H1 (cell line): ENCODE results near the gene SP7. TPM values are rescaled to one million over a fixed set of nuclear protein-coding genes. Genes with fewer than 3 reads are reported as not detected.

ENCODE experiments used
- CTCF ChIA-PET: fragments of 300-600 bp; sonication (Branson Sonifier 250); formaldehyde crosslinking; loops from one replicate; lab custom pipeline; 2021; ENCODE audit not compliant: partially characterized antibody; lab: Charles Lee
- POLR2A ChIA-PET: fragments of 300-600 bp; sonication (Branson Sonifier 250); formaldehyde crosslinking; loops from one replicate; lab custom pipeline; 2021; ENCODE audit warnings: inconsistent platforms; ENCODE audit not compliant: partially characterized antibody; lab: Charles Lee
- DNase-seq, 2 experiments: peaks; one replicate each; pipeline versions ENCODE4 v3.0.0 to v3.0.0-alpha.2; 2010 to 2022; ENCODE audit warnings: low spot score in 2 of 2, low read depth in 1 of 2, mixed read lengths in 1 of 2
- FAIRE-seq: peaks from 2 replicates; lab custom pipeline; 2011; peaks lifted over from hg19 to GRCh38; lab: Jason Lieb, UNC
- H2AFZ ChIP-seq: 2 replicates; pipeline ENCODE4 v1.8.1; 2012; ENCODE audit warnings: low read length, inconsistent platforms
- H2AK5ac ChIP-seq: 2 replicates; pipeline ENCODE4 v1.6.1; 2013; ENCODE audit warnings: low read depth, low read length
- H2BK120ac ChIP-seq: replicated peaks from 2 replicates; pipeline ENCODE3; 2013; ENCODE audit warnings: low read depth, low read length, inconsistent platforms
- H2BK12ac ChIP-seq: 2 replicates; pipeline ENCODE4 v1.6.1; 2013; ENCODE audit warnings: low read depth, low read length
- H2BK15ac ChIP-seq: 2 replicates; pipeline ENCODE4 v1.6.1; 2013; ENCODE audit warnings: low read length
- H2BK20ac ChIP-seq: 2 replicates; pipeline ENCODE4 v1.6.1; 2013; ENCODE audit warnings: low read length
- H2BK5ac ChIP-seq: 2 replicates; pipeline ENCODE4 v1.6.1; 2013; ENCODE audit warnings: low read depth, low read length
- H3K14ac ChIP-seq: 2 replicates; pipeline ENCODE4 v1.6.1; 2013; ENCODE audit warnings: inconsistent platforms; ENCODE audit not compliant: insufficient read length
- H3K18ac ChIP-seq: 2 replicates; pipeline ENCODE4 v1.6.1; 2013; ENCODE audit warnings: low read length; ENCODE audit errors: extremely low read depth
- H3K23ac ChIP-seq: 2 replicates; pipeline ENCODE4 v1.6.1; 2013; ENCODE audit warnings: inconsistent platforms; ENCODE audit not compliant: insufficient read length
- H3K23me2 ChIP-seq: 2 replicates; pipeline ENCODE4 v1.6.1; 2013; ENCODE audit warnings: low read depth, low read length
- H3K27ac ChIP-seq: 2 replicates; pipeline ENCODE4 v1.6.1; 2011; ENCODE audit warnings: low read depth, low read length, inconsistent platforms
- H3K27me3 ChIP-seq, 4 experiments: replicated peaks in 1 of 4; 1 replicate in 1 of 4; 2 replicates in 3 of 4; pipeline versions ENCODE4 v1.6.1 to v1.8.1; 2011 to 2013; ENCODE audit warnings: low read length in 3 of 4, mild to moderate bottlenecking in 3 of 4, inconsistent platforms in 2 of 4, mixed read lengths in 2 of 4, moderate library complexity in 1 of 4; ENCODE audit not compliant: control insufficient read depth in 3 of 4, insufficient read depth in 3 of 4; ENCODE audit errors: extremely low read depth in 1 of 4
- H3K36me3 ChIP-seq, 4 experiments: 2 replicates each; pipeline versions ENCODE4 v1.6.1 to v1.8.1; 2011 to 2013; ENCODE audit warnings: mild to moderate bottlenecking in 4 of 4, low read length in 3 of 4, moderate library complexity in 2 of 4, control low read depth in 1 of 4, inconsistent platforms in 1 of 4; ENCODE audit not compliant: insufficient read depth in 4 of 4, control insufficient read depth in 2 of 4
- H3K4ac ChIP-seq: replicated peaks from 2 replicates; pipeline ENCODE3; 2013; ENCODE audit warnings: low read length, low read depth, mixed read lengths, inconsistent platforms; ENCODE audit not compliant: insufficient read length
- H3K4me1 ChIP-seq, 4 experiments: replicated peaks in 1 of 4; 1 replicate in 1 of 4; 2 replicates in 3 of 4; pipeline versions ENCODE4 v1.6.1 to v1.8.1; 2011 to 2013; ENCODE audit warnings: low read length in 3 of 4, inconsistent platforms in 2 of 4, mixed read lengths in 1 of 4; ENCODE audit not compliant: insufficient read depth in 4 of 4, control insufficient read depth in 3 of 4
- H3K4me2 ChIP-seq, 2 experiments: 2 replicates each; pipeline versions ENCODE4 v1.6.1 to v1.8.1; 2011 to 2013; ENCODE audit warnings: low read depth in 2 of 2, low read length in 2 of 2, control low read depth in 1 of 2, inconsistent platforms in 1 of 2, mild to moderate bottlenecking in 1 of 2; ENCODE audit not compliant: insufficient read depth in 1 of 2
- H3K4me3 ChIP-seq, 4 experiments: fragments of 200-600, 300-600 bp in 1 of 4; sonication (generic), shearing (Covaris generic), sonication (Bioruptor Twin) in 1 of 4; 2 replicates each; pipeline versions ENCODE4 v1.5.1 to v1.8.1; 2011 to 2016; ENCODE audit warnings: low read length in 4 of 4, low read depth in 3 of 4, control low read depth in 2 of 4, inconsistent platforms in 2 of 4, mild to moderate bottlenecking in 2 of 4, mixed read lengths in 1 of 4, moderate library complexity in 1 of 4; ENCODE audit not compliant: insufficient read depth in 2 of 4; ENCODE audit errors: extremely low read depth in 1 of 4
- H3K56ac ChIP-seq: replicated peaks from 2 replicates; pipeline ENCODE3; 2013; ENCODE audit warnings: low read depth, mild to moderate bottlenecking, mixed read lengths, low read length, inconsistent platforms; ENCODE audit not compliant: insufficient read length
- H3K79me1 ChIP-seq: 2 replicates; pipeline ENCODE4 v1.6.1; 2013; ENCODE audit warnings: low read depth, low read length, control low read depth
- H3K79me2 ChIP-seq, 2 experiments: 2 replicates each; pipeline versions ENCODE4 v1.6.1 to v1.8.1; 2012 to 2013; ENCODE audit warnings: low read length in 2 of 2, mild to moderate bottlenecking in 2 of 2, inconsistent platforms in 1 of 2; ENCODE audit not compliant: insufficient read depth in 2 of 2, control insufficient read depth in 1 of 2
- H3K9ac ChIP-seq, 4 experiments: replicated peaks in 1 of 4; 1 replicate in 1 of 4; 2 replicates in 3 of 4; pipeline versions ENCODE4 v1.6.1 to v1.8.1; 2011 to 2013; ENCODE audit warnings: low read depth in 3 of 4, low read length in 3 of 4, control low read depth in 2 of 4, mild to moderate bottlenecking in 2 of 4, moderate library complexity in 2 of 4, inconsistent platforms in 1 of 4; ENCODE audit errors: extremely low read depth in 1 of 4
- H3K9me3 ChIP-seq, 2 experiments: 2 replicates each; pipeline versions ENCODE4 v1.6.1 to v1.8.1; 2012 to 2013; ENCODE audit warnings: mild to moderate bottlenecking in 2 of 2, moderate library complexity in 2 of 2, control low read depth in 1 of 2, inconsistent platforms in 1 of 2, low read depth in 1 of 2, low read length in 1 of 2, mixed read lengths in 1 of 2; ENCODE audit not compliant: insufficient read depth in 2 of 2
- H4K20me1 ChIP-seq, 2 experiments: replicated peaks in 1 of 2; 2 replicates each; pipeline versions ENCODE3 to v1.8.1; 2011 to 2013; ENCODE audit warnings: inconsistent platforms in 2 of 2, low read length in 2 of 2, mild to moderate bottlenecking in 1 of 2; ENCODE audit not compliant: insufficient read depth in 2 of 2, control insufficient read depth in 1 of 2
- H4K5ac ChIP-seq: 2 replicates; pipeline ENCODE4 v1.6.1; 2013; ENCODE audit warnings: low read length, low read depth, mixed read lengths, inconsistent platforms; ENCODE audit not compliant: insufficient read length
- H4K8ac ChIP-seq: 2 replicates; pipeline ENCODE4 v1.8.0; 2013; ENCODE audit warnings: mild to moderate bottlenecking, moderate library complexity, low read length, inconsistent platforms; ENCODE audit not compliant: insufficient read depth; ENCODE audit errors: extremely low read depth
- H4K91ac ChIP-seq: replicated peaks from 2 replicates; pipeline ENCODE3; 2013; ENCODE audit warnings: low read length, mixed read lengths, inconsistent platforms; ENCODE audit not compliant: insufficient read length
- SP2 ChIP-seq: IDR thresholded peaks from 2 replicates; pipeline ENCODE4 v1.6.1; 2012; ENCODE audit warnings: mild to moderate bottlenecking, low read length, inconsistent platforms
- WGBS, 2 experiments: shearing (Covaris generic) in 1 of 2; methylation state at CpG; one replicate each; pipeline versions ENCODE4 v1.1.6 to v1.1.7; 2013 to 2015; ENCODE audit warnings: low lambda C conversion rate in 2 of 2, mixed read lengths in 2 of 2, inconsistent platforms in 1 of 2, low coverage in 1 of 2, missing lambda C conversion rate in 1 of 2; ENCODE audit not compliant: insufficient replicate concordance in 2 of 2, insufficient coverage in 1 of 2, insufficient read length in 1 of 2; ENCODE audit errors: extremely low coverage in 1 of 2, missing lambda C conversion rate in 1 of 2; 5-methylcytosine and 5-hydroxymethylcytosine counted together
- polyA plus RNA-seq, 7 experiments: library from polyadenylated mRNA; depleted of rRNA in 3 of 7; stranded (reverse) in 5 of 7; unstranded in 2 of 7; fragments of >200 nt in 5 of 7; fragments of 200-250 nt in 2 of 7; gene quantifications; 1 replicate in 5 of 7; 2 replicates in 1 of 7; 4 replicates in 1 of 7; pipeline versions ENCODE4 v1.2.1 to v1.2.3, GENCODE V29; 2011 to 2013; ENCODE audit warnings: missing spikeins in 2 of 7, mixed read lengths in 2 of 7
- total RNA-seq: library from RNA; stranded (reverse); fragmentation: NEBNext Ultra II Directional; extraction: Animal tissue kit (Norgen Biotek cat#: 25700); gene quantifications from 2 replicates; pipeline ENCODE4 v1.2.1, GENCODE V29; 2021

SP7 gene
- total and polyA plus RNA-seq, 2 of the 8 experiments (the other 6 are each of a cell fraction or from before 2014, with no cell fraction given), result 0.12 to 0.13 TPM

GRCh38 chr12:53338916-53339315 is 2.8 kb upstream of the SP7 start:
- Histone ChIP-seq H3K4me2 (no peak overlapping the region), H2AFZ (no peak overlapping the region), H3K4me3 (no peak overlapping the region), H4K91ac (no peak overlapping the region), H3K23me2 (0 out of 2 replicates have a peak, but pooled peaks cover 2% of the 10 kb centered on the region), H3K79me2 (no peaks in the 10 kb centered on the region), H4K20me1 (no peaks in the 10 kb centered on the region), H3K9me3 (no peaks in the 10 kb centered on the region), H3K23ac (no peak overlapping the region), H3K18ac (no peak overlapping the region), H3K14ac (no peak overlapping the region), H3K27me3 (peaks cover 0 to 15% (median 6%) of the 10 kb centered on the region in 4 experiments; a peak in 4 of 7 replicates), H2BK20ac (no peak overlapping the region), H2BK120ac (no peak overlapping the region), H2AK5ac (no peak overlapping the region), H3K4me1 (peaks cover 0 to 22% (median 1%) of the 10 kb centered on the region in 4 experiments; a peak in 4 of 7 replicates), H4K8ac (no peak overlapping the region; the same call in 1 of the 2 replicates), H4K5ac (no peak overlapping the region), H3K56ac (no peak overlapping the region), H3K36me3 (no peaks in the 10 kb centered on the region), H2BK5ac (no peak overlapping the region), H3K79me1 (no peaks in the 10 kb centered on the region), H2BK15ac (no peak overlapping the region), H3K9ac (no peak overlapping the region), H3K27ac (no peak overlapping the region), H2BK12ac (no peak overlapping the region), H3K4ac (no peak overlapping the region)
- POLR2A ChIA-PET, result interaction anchor here (0.9 to 1.0 kb wide), 2 partner anchors 14 to 75 kb away, joined by 3 read pairs; no protein-coding TSS in a partner anchor
- CTCF ChIA-PET, result interaction anchor here (1.5 to 21.2 kb wide), 3 partner anchors 11 to 15 kb away, joined by 7 to 381 read pairs (median 7); no protein-coding TSS in a partner anchor
- FAIRE-seq (no peak), DNase-seq (no peak)
- no peak for TF ChIP-seq SP2
- 83% methylated on average over 1 of the region's 6 CpGs; no CpG with 5 or more reads in 1 of the 2 experiments for WGBS, 2 experiments
